SJSA1 (cell line): ENCODE data around the gene OR10G4. TPM values are rescaled to one million over a fixed set of nuclear protein-coding genes. Genes with fewer than 3 reads are reported as not detected.

Experiments
- total RNA-seq: library from RNA; depleted of rRNA; stranded (reverse); fragments of >200 nt; shearing (Covaris generic); gene quantifications from 2 replicates; pipeline ENCODE4 v1.2.3, GENCODE V29; 2014; rRNA removed

Gene OR10G4
- total RNA-seq, 1 experiment from 2014 or later: not detected

Other genes with a start within 250 kb of the OR10G4 start
- not detected in 2 replicates for gene OR6M1, start 206.6 kb upstream of the OR10G4 start, total RNA-seq
- not detected in 2 replicates for gene TMEM225, start 127.3 kb upstream of the OR10G4 start, total RNA-seq
- gene OR8D4, start 110.8 kb upstream of the OR10G4 start, total RNA-seq: not detected in 2 replicates
- not detected in 2 replicates for gene OR4D5, start 73.4 kb upstream of the OR10G4 start, total RNA-seq
- gene OR6T1, start 69.2 kb upstream of the OR10G4 start, total RNA-seq: not detected in 2 replicates
- gene OR10S1, start 35.2 kb upstream of the OR10G4 start, total RNA-seq: not detected in 2 replicates
- gene OR10G6, start 17.8 kb upstream of the OR10G4 start, total RNA-seq: not detected in 2 replicates
- gene OR10G9, start 10.0 kb downstream of the OR10G4 start, total RNA-seq: not detected in 2 replicates
- not detected in 2 replicates for gene OR10G8, start 13.8 kb downstream of the OR10G4 start, total RNA-seq
- gene OR10G7, start 28.3 kb downstream of the OR10G4 start, total RNA-seq: not detected in 2 replicates
- 18.1 and 24.8 TPM in 2 replicates for gene VWA5A, start 102.5 kb downstream of the OR10G4 start, total RNA-seq
- gene OR10D3, start 170.3 kb downstream of the OR10G4 start, total RNA-seq: not detected in 2 replicates
- not detected in 2 replicates for gene OR8G1, start 228.1 kb downstream of the OR10G4 start, total RNA-seq
- gene OR8G5, start 243.4 kb downstream of the OR10G4 start, total RNA-seq: not detected in 2 replicates